SH-SY5Y (cell line): ENCODE measurements around the gene MYMK.

ENCODE experiments used
- GATA2 ChIP-seq: IDR thresholded peaks from 2 replicates; pipeline ENCODE4 v1.6.1; 2011; ENCODE audit warnings: mild to moderate bottlenecking, low read depth, low read length
- GATA3 ChIP-seq: IDR thresholded peaks from 2 replicates; pipeline ENCODE4 v1.6.1; 2011; ENCODE audit warnings: low read depth, mild to moderate bottlenecking, low read length, moderate library complexity

GRCh38 chr9:133563291-133563796, 38.6 kb upstream of the MYMK start:
- no peak for TF ChIP-seq GATA3
- no peak for TF ChIP-seq GATA2
